Putamen (tissue), 1 donor: ENCODE data around the gene CABP1.
"Not testable (repeated sequence)": the region's sequence is repeated elsewhere in the genome, so short reads cannot be mapped to it uniquely, and the experiment has no call there.

Experiments
- DNase-seq: peaks from one replicate; pipeline ENCODE4 v3.0.0-alpha.2; 2016; ENCODE audit warnings: low spot score

CABP1 gene

GRCh38 chr12:120668091-120668867 lies 27.9 kb downstream of the CABP1 start:
- DNase-seq, result no peak

DNA sequence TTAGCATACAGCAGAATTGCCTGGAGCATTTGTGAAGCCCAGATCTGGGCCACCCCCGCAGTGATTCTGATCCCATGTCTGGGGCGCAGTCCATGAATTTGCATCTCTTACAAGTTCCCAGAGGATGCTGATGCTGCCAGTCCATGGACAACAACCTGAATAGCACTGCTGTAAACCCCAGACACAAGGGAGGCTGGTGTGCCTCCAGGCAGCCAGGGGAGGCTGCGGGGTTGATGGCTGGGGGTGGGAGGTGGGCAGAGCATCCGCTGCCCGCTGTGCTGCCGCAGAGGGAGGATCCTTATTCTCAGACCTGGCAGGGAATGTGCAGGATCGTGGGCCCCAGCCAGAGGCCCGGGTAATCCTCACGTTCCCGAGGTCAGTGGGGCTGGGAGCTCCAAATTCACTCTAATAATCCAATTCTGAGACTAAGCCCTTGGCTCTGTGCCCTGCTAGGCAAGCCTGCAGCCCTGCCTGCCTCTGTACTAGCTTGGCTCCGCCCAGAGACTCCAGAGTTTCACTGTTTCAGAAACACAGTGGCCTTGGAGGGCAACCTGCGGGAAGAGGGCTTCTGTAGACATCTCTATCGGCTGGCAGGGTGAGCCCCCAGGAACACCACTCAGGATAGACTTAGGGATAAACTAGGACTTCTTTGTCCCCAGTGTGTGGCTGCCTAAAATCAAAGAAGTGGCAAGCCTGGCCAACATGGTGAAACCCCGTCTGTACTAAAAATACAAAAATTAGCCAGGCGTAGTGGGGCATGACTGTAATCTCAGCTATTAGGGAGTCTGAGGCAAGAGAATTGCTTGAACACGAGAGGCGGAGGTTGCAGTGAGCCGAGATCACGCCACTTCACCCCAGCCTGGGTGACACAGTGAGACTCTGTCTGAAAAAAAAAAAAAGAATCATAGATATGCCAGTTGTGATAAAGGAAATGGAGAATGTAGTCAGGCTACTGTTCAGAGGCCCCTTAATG lies 28.7 kb downstream of the CABP1 start:
- no peak for DNase-seq

- DNase-seq, result not testable (repeated sequence)
Measured at GRCh38 chr12:120670237-120670636, 29.8 kb downstream of the CABP1 start.

- DNase-seq, result no peak
Measured at GRCh38 chr12:120670667-120671066, 30.2 kb downstream of the CABP1 start.

DNA sequence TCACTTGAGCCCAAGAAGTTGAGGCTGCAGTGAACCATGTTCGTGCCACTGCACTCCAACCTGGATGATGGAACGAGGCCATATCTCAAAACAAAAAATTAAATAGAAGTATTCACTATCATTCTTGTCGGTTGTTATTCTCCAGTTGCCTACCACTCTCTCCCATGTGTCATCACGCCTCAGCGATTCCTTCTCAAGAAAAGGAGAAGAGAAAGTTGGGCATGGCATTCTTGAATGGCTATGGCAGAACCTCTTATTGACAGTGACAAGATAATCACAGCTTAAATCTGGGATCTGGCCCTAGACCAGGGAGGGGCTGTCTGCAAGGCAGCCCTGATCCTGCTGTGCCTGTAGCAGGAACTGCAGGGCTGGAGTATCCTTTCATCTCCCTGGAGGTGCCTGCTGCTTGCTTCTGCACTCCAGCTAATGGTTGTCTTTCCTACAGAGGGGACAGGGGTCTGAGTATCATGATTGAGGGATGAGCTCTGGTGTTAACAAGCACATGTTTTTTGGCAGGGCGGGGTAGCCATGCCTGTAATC lies 33.7 kb downstream of the CABP1 start:
- no peak for DNase-seq

DNA sequence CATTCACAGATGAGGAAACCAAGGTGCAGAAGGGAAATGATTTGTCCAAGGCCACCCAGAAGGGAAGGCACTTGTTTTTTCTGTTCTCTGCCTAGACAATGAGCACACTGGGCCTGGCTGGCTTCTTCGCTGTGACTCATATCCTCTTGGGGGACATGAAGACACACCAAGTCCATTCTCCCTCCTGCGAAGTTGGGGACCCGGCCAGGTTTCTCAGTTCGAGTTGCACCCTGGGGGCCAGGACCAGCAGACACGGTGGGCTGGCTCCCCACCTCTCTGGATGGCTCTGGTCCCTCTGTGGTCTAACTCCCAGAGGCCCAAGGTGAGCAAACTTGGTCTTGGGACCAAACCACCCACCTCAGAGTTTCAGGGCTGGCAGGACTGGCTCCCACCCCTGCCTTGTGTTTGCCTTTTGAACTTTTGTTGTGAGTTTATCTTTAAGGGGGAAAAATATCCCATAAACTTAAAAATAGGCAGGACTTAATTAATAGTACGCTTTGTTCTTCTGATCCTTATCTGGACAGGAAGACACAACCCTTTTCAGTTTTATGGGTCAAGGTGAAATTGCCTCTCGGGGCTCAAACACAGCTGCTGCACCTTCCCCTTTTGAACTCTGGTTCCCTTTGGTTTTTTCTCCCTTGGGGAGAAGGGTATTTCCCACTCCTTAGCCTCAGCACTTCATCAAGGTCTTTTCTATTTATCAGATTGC lies 37.5 kb downstream of the CABP1 start:
- DNase-seq, result no peak

DNA sequence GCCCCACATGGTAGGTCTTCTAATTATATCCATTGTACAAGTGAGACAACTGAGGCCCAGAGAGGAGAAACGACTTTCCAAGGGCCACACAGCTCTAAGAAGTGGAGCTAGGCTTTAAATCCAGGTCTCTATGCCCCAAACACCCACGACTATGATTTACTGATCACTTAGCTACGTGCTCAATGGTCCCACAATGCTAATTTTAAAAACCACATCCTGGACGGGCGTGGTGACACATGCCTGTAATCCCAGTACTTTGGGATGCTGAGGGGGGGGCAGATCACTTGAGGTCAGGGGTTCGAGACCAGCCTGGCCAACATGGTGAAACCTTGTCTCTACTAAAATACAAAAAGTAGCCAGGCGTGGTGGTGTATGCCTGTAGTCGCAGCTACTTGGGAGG lies 38.1 kb downstream of the CABP1 start:
- DNase-seq, result no peak

DNA sequence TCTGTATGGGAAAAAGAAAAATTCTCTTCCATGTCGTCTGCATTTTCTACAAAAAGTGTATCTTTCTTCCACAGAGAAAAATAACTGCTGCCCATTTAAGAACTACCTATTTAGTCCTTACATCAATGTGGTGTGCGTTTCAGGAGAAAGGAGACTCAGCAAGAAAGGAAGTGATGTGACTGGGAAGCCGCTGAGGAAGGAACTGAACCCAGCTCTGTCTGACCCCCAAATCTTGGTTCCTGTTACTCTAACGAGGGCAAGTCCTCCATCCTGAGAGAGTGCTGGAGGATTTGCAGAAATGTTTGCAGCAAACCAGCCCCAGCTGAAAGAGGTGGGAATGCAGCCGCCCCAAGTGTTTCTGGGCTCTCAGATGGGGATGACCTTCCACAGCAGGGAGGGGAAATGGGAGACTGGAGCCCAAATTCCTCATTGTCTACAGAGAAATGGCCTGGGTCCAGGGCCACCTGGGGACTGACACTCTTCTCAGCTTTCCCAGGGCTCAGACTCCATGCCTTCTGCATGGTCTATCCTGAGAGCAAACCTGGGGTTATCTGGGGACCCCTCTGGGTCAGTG lies 39.8 kb downstream of the CABP1 start:
- no peak for DNase-seq

GRCh38 chr12:120684523-120684932 lies 44.1 kb downstream of the CABP1 start:
- DNase-seq, result no peak

DNA sequence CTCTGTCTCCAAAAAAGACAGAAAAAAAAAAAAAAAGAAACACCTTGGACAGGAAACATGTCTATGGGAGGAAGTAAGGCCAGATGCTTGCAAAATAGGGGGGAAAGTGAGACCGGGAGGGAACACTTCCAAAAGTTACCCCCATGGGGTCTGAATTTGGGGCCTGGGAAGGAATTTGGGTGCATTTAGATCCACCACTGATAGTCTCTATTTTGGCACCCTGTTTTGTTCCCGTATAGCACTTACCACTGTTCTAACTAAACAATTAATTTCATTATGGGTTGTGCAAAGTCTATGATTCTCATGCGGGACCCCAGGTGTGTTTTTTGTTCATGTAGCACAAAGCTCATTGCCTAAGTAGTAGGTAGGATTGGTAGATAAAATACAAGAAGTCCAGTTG lies 45.1 kb downstream of the CABP1 start:
- no peak for DNase-seq

GRCh38 chr12:120686151-120686689 lies 45.8 kb downstream of the CABP1 start:
- DNase-seq, result peak; percentile 99

- peak; percentile 98 for DNase-seq
Measured at GRCh38 chr12:120686690-120687577, 46.5 kb downstream of the CABP1 start, which contains the start of gene MLEC. TSS of gene MLEC (plus strand) at chr12:120687149. CDS start at chr12:120687297, 148 bp downstream.

DNA sequence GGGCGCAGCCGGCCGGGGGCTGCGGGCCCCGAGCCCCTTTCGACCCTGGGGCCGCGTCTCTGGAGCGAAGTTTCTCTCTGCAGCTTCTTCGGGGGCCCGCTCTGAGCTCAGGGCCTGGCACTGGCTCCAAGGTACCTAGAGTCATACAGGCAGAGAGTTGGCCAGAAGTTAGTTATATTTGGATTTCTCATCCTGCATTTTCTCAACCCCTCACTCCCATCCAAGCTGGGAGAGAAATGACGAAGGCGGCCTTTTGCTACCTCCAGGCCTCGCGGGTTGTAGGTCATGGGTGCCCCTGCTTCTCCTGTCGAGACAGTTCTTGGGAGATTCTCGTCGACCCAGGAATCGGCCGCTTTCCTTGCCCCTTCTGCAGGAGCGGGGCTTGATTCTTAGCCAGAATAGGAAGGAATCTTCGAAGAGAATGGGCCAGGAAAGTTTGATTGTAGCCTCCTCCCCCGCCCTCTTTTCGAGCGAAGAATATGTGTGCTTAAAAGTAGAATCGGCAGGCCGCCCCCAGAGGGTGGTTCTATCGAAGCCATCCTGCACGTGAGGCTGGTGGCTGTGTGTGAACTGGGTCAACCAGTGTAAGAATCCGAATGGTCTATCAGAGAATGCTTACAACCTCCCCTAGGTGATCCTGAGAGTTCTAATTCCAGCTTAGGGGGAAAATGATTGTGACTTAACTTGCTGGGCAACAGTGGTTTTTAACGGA lies 47.3 kb downstream of the CABP1 start:
- no peak for DNase-seq

DNA sequence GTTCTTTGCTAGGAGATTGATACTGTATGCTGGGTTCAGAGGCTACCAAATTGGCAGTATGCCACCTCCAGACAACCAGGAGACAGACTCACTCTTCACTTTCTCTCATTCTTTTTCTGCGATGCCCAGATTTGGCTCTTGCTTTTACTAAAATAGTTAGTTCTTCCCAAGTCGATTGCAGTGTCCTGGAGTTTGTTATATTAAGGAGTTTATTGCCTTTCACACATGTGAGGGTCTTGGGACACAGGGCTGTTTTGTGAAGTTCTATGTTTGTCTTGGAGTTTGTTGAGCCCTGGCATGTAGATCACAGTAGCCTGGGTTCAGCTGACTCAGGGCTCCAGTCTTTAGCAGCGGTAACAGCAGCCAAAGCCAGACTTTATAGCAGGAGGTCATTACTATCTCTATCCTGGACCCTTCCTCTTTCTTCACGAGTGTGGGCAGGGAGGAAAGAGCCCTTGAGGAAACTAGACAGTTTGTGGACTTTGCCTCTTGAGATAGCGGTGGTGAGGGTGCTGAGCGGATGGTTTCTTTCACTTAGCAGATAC lies 48.2 kb downstream of the CABP1 start:
- no peak for DNase-seq

GRCh38 chr12:120689397-120690082 lies 49.1 kb downstream of the CABP1 start:
- no peak for DNase-seq

DNA sequence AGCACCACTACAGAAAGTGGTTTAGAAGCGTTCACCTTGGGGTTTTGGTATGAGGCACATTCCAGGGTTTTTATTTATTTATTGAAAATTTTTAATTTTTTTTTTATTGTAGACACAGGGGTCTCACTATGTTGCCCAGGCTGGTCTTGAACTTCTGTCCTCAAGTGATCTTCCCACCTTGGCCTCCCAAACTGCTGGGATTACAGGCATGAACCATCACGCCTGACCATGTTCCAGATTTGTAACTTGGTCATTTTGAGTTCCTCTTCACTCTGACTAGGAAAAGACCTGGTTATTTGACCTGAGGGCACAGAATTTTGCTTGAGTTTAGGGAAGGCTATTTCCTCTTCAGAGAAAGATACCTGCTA lies 49.6 kb downstream of the CABP1 start:
- DNase-seq, result no peak

GRCh38 chr12:120690978-120691377 lies 50.6 kb downstream of the CABP1 start:
- DNase-seq, result no peak

DNA sequence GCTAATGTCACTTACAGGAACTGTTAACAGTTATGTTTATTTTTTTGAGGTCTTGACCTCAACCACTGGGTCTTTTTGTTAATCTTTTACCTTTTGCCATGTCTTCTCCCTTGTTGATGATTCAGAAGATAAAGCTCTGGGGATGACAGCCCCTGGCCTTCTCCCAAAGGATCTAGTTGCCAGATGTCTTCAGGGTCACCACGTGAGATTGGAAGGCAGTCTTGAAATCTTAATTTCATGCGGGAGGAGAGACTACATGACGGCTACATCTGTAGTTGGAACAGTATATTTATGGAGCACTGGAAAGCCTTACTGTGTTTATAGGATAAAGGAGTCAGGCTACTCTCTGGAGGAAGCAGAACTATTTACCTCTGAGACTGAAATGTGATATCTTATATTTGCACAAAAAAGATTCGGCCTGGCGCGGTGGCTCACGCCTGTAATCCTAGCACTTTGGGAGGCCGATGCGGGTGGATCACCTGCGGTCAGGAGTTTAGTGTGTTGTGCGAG lies 52.2 kb downstream of the CABP1 start:
- DNase-seq, result no peak

DNA sequence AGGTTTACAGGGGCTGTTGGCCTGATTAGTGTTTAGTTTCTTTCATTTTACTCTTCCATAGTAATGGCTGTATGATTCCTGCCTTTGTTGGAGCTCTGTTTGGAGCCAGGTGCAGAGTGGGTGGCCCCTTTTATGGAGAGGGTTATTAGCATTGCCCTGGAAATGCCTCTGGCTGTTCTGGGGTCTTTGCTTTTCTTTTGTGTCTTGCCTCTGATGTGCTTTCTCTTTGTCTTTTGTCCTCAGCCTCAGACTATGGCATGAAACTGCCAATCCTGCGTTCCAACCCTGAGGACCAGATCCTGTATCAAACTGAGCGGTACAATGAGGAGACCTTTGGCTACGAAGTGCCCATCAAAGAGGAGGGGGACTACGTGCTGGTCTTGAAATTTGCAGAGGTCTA lies 53.4 kb downstream of the CABP1 start:
- DNase-seq, result no peak
